ENCODE measurements around the gene DGKD.

Gene DGKD

GRCh38 chr2:233477548-233478433, 123.5 kb downstream of the DGKD start:
- DNase-seq (ENCODE audit: low read depth) = no peak

- DNase-seq (ENCODE audit: low read depth) = no peak
Observed at GRCh38 chr2:233479616-233480489, 125.6 kb downstream of the DGKD start.

- DNase-seq (ENCODE audit: low read depth) = no peak
Observed at GRCh38 chr2:233480490-233481202, 126.4 kb downstream of the DGKD start.

- no peak for DNase-seq (ENCODE audit: low read depth)
Observed at GRCh38 chr2:233481368-233482142, 127.3 kb downstream of the DGKD start.

GRCh38 chr2:233482616-233483015, 128.3 kb downstream of the DGKD start:
- no peak for DNase-seq (ENCODE audit: low read depth)

GRCh38 chr2:233485726-233486125, 131.4 kb downstream of the DGKD start:
- no peak for DNase-seq (ENCODE audit: low read depth)

GRCh38 chr2:233486357-233486756, 132.1 kb downstream of the DGKD start:
- no peak for DNase-seq (ENCODE audit: low read depth)

- DNase-seq (ENCODE audit: low read depth) = no peak
Observed at GRCh38 chr2:233486778-233487552, 132.7 kb downstream of the DGKD start.

- DNase-seq (ENCODE audit: low read depth) = no peak
Observed at GRCh38 chr2:233487748-233488345, 133.6 kb downstream of the DGKD start.

GRCh38 chr2:233489143-233489542, 134.8 kb downstream of the DGKD start:
- no peak for DNase-seq (ENCODE audit: low read depth)

- no peak for DNase-seq (ENCODE audit: low read depth)
Observed at GRCh38 chr2:233489666-233490065, 135.4 kb downstream of the DGKD start.

- DNase-seq (ENCODE audit: low read depth) = no peak
Observed at GRCh38 chr2:233490831-233491230, 136.5 kb downstream of the DGKD start.

GRCh38 chr2:233491326-233491725, 137.0 kb downstream of the DGKD start:
- no peak for DNase-seq (ENCODE audit: low read depth)

- no peak for DNase-seq (ENCODE audit: low read depth)
Observed at GRCh38 chr2:233492078-233492477, 137.8 kb downstream of the DGKD start.

GRCh38 chr2:233492751-233493150, 138.5 kb downstream of the DGKD start:
- DNase-seq (ENCODE audit: low read depth) = no peak

- no peak for DNase-seq (ENCODE audit: low read depth)
Observed at GRCh38 chr2:233495503-233496496, 141.5 kb downstream of the DGKD start.

GRCh38 chr2:233497692-233498091, 143.4 kb downstream of the DGKD start:
- DNase-seq (ENCODE audit: low read depth) = no peak

- DNase-seq (ENCODE audit: low read depth) = no peak
Observed at GRCh38 chr2:233498126-233498525, 143.8 kb downstream of the DGKD start.

- DNase-seq (ENCODE audit: low read depth) = no peak
Observed at GRCh38 chr2:233499928-233500327, 145.6 kb downstream of the DGKD start.
